ENCODE results near the gene CACNA2D4.

Gene CACNA2D4

DNA sequence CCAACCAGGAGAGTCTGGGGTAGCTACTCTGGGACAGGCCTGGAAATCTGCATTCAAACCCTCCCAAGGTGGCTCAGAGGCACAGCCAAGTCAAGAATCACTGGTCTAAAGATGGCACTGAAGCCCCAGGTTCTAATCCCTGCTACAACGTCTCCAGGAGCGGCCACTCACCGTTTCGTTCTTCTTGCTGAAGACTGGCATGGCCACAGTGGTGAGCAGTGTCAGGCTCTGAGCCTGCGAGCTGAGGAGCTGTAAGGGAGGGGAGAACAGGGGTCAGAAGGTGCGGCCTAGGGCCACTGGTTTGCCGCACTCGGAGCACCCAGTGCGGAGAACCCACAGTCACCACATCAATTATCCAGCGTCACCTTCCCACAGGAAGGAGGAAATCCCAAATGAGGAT, 38.8 kb downstream of the CACNA2D4 start:
- Histone ChIP-seq H3K4me1 (ENCODE audit: low read length) (peaks cover 15% of the 10 kb centered on the region), H3K4me2 (ENCODE audit: low read length) (no peak overlapping the region), H3K79me2 (ENCODE audit: low read length) (no peaks in the 10 kb centered on the region), H3K27ac (ENCODE audit: low read length) (no peak overlapping the region), H3K9ac (ENCODE audit: low read length) (no peak overlapping the region), H3K9me3 (ENCODE audit: insufficient read depth, low read length) (no peaks in the 10 kb centered on the region), H4K20me1 (ENCODE audit: insufficient read depth, low read length) (no peaks in the 10 kb centered on the region), H3K27me3 (ENCODE audit: low read depth, low read length) (peaks cover 19% of the 10 kb centered on the region), H3K4me3 (ENCODE audit: low read length) (no peak overlapping the region), H2AFZ (ENCODE audit: low read depth, low read length) (no peak overlapping the region), H3K36me3 (replicated peaks; ENCODE audit: low read depth, low read length) (no peaks in the 10 kb centered on the region)
- TF ChIP-seq EZH2phosphoT487 (IDR thresholded peaks at IDR 0.05; ENCODE audit: low read depth), result no peak
- TF ChIP-seq, protein P1, sequence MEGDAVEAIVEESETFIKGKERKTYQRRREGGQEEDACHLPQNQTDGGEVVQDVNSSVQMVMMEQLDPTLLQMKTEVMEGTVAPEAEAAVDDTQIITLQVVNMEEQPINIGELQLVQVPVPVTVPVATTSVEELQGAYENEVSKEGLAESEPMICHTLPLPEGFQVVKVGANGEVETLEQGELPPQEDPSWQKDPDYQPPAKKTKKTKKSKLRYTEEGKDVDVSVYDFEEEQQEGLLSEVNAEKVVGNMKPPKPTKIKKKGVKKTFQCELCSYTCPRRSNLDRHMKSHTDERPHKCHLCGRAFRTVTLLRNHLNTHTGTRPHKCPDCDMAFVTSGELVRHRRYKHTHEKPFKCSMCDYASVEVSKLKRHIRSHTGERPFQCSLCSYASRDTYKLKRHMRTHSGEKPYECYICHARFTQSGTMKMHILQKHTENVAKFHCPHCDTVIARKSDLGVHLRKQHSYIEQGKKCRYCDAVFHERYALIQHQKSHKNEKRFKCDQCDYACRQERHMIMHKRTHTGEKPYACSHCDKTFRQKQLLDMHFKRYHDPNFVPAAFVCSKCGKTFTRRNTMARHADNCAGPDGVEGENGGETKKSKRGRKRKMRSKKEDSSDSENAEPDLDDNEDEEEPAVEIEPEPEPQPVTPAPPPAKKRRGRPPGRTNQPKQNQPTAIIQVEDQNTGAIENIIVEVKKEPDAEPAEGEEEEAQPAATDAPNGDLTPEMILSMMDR (IDR thresholded peaks at IDR 0.05; ENCODE audit: low read depth, low read length), result no peak

DNA sequence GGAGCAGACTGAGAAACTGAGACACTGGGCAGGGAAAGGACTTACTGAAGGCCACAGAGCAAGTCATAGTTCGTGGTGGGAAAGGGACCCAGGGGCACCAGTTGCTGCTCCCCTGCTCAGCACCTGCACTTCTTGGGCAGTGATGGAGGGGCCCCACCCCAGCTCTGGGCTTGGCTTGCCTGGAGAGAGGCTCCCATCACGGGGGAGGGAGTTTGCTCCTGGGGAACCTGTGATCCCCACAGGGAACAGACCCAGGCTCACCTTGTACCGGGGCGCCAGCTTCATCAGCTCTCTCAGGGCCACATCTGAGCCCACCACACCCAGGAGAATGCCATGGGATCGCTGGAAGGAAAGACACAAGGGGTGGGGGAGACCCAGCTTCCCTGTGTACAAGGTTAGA, 39.8 kb downstream of the CACNA2D4 start:
- H4K20me1 ChIP-seq (ENCODE audit: insufficient read depth, low read length), result no peaks in the 10 kb centered on the region
- no peak overlapping the region for H2AFZ ChIP-seq (ENCODE audit: low read depth, low read length)
- H3K9ac ChIP-seq (ENCODE audit: low read length), result no peak overlapping the region
- H3K4me2 ChIP-seq (ENCODE audit: low read length), result no peak overlapping the region
- H3K79me2 ChIP-seq (ENCODE audit: low read length), result no peaks in the 10 kb centered on the region
- peaks cover 15% of the 10 kb centered on the region for H3K4me1 ChIP-seq (ENCODE audit: low read length)
- H3K9me3 ChIP-seq (ENCODE audit: insufficient read depth, low read length), result no peaks in the 10 kb centered on the region
- no peaks in the 10 kb centered on the region for H3K36me3 ChIP-seq (replicated peaks; ENCODE audit: low read depth, low read length)
- TF ChIP-seq, protein P1 (IDR thresholded peaks at IDR 0.05; ENCODE audit: low read depth, low read length), result no peak
- no peak for TF ChIP-seq EZH2phosphoT487 (IDR thresholded peaks at IDR 0.05; ENCODE audit: low read depth)
- no peak overlapping the region for H3K4me3 ChIP-seq (ENCODE audit: low read length)
- peaks cover 19% of the 10 kb centered on the region for H3K27me3 ChIP-seq (ENCODE audit: low read depth, low read length)
- H3K27ac ChIP-seq (ENCODE audit: low read length), result no peak overlapping the region

DNA sequence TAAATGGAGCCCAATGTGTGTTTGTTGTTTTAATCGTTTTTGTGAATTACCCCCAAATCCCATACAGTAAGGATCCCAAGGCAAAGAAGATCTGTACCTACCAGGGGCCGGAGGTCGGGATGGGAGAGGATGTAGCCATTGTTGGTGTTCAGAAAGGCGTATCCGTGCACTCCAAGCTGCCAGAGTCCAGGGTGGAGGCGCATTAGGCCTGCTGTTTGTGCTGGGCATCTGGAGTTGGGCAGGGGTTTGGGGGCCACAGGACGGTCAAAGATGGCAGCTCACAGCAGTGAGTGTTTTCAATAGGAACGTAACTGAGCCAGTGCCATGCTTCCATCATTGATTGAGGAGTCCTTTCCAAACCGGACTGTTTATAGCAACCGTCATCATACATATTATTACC, 40.2 kb downstream of the CACNA2D4 start:
- H3K4me1 ChIP-seq (ENCODE audit: low read length), result peaks cover 15% of the 10 kb centered on the region
- H4K20me1 ChIP-seq (ENCODE audit: insufficient read depth, low read length), result no peaks in the 10 kb centered on the region
- H3K36me3 ChIP-seq (replicated peaks; ENCODE audit: low read depth, low read length), result no peaks in the 10 kb centered on the region
- H3K4me3 ChIP-seq (ENCODE audit: low read length), result no peak overlapping the region
- H3K4me2 ChIP-seq (ENCODE audit: low read length), result no peak overlapping the region
- no peaks in the 10 kb centered on the region for H3K79me2 ChIP-seq (ENCODE audit: low read length)
- H3K27ac ChIP-seq (ENCODE audit: low read length), result no peak overlapping the region
- H3K27me3 ChIP-seq (ENCODE audit: low read depth, low read length), result peaks cover 19% of the 10 kb centered on the region
- no peak overlapping the region for H3K9ac ChIP-seq (ENCODE audit: low read length)
- H3K9me3 ChIP-seq (ENCODE audit: insufficient read depth, low read length), result no peaks in the 10 kb centered on the region
- no peak overlapping the region for H2AFZ ChIP-seq (ENCODE audit: low read depth, low read length)
- TF ChIP-seq EZH2phosphoT487 (IDR thresholded peaks at IDR 0.05; ENCODE audit: low read depth), result no peak
- TF ChIP-seq, protein P1 (IDR thresholded peaks at IDR 0.05; ENCODE audit: low read depth, low read length), result no peak

DNA sequence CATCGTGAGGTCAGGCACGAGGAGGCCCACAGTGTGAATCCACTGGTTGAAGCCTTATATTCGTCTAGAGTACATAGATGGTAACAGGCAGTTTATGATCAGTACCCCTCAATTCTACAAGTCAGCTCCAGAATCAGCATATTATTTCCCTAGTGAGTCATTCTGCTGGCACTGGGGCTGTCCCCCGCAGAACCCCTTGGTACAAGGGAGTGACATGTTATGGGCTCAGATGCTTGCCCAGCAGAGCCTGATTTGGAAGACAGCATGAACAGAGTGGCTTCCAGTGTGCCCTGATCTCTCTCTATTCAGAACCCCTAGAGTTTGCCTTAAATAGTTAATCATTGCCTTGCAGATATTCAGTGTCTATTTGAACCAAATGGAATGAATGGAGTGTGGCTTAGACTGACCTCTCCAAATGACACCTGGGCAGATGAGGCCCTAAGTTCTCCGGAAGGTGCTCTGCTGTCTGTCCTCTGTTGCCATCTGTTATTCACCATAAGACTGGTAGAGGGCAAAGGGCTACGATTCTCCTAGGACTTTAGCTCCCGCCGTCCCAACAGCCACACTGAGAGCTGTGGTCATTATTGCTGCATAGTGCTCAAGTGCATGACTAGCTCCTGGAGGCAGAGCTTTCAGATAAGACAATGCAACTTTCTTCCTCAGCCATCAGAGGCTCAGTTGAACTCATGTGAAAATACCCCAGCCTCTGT, 41.1 kb downstream of the CACNA2D4 start:
- no peak overlapping the region for H3K9ac ChIP-seq (ENCODE audit: low read length)
- no peak overlapping the region for H3K27ac ChIP-seq (ENCODE audit: low read length)
- TF ChIP-seq, protein P1 (IDR thresholded peaks at IDR 0.05; ENCODE audit: low read depth, low read length), result no peak
- TF ChIP-seq EZH2phosphoT487 (IDR thresholded peaks at IDR 0.05; ENCODE audit: low read depth), result no peak
- peak overlapping the region; percentile 69 for H3K4me2 ChIP-seq (ENCODE audit: low read length)
- no peak overlapping the region for H2AFZ ChIP-seq (ENCODE audit: low read depth, low read length)
- no peaks in the 10 kb centered on the region for H3K36me3 ChIP-seq (replicated peaks; ENCODE audit: low read depth, low read length)
- peaks cover 19% of the 10 kb centered on the region for H3K27me3 ChIP-seq (ENCODE audit: low read depth, low read length)
- H3K4me3 ChIP-seq (ENCODE audit: low read length), result no peak overlapping the region
- no peaks in the 10 kb centered on the region for H4K20me1 ChIP-seq (ENCODE audit: insufficient read depth, low read length)
- H3K79me2 ChIP-seq (ENCODE audit: low read length), result no peaks in the 10 kb centered on the region
- no peaks in the 10 kb centered on the region for H3K9me3 ChIP-seq (ENCODE audit: insufficient read depth, low read length)
- H3K4me1 ChIP-seq (ENCODE audit: low read length), result peaks cover 15% of the 10 kb centered on the region
